ENCODE results near the gene AQP7. TPM values are rescaled to one million over a fixed set of nuclear protein-coding genes. Genes with fewer than 3 reads are reported as not detected.
A peak's percentile ranks its signal among the peaks of the same experiment; 100 is the strongest.

Gene AQP7
- total RNA-seq, 4 donors from 2014 or later: 1.3 to 4.6 (median 2.1) TPM; not detected in 1

GRCh38 chr9:33375841-33376321 lies 26.5 kb downstream of the AQP7 start:
- H3K27ac ChIP-seq: peak overlapping the region; percentile 77 to 79
- H3K4me3 ChIP-seq: no peak overlapping the region
- H3K27me3 ChIP-seq: no peaks in the 10 kb centered on the region
- intact Hi-C loops (cut with DNase I; ENCODE audit: low total_unique reads): no loop called here
- no peaks in the 10 kb centered on the region for H3K36me3 ChIP-seq
- TF ChIP-seq POLR2A (IDR thresholded peaks at IDR 0.05): no peak
- peak in 2 of 4 experiments; percentile 1 to 9 for TF ChIP-seq CTCF (IDR thresholded peaks at IDR 0.05)
- peak; percentile 43 to 50 for DNase-seq
- H3K4me1 ChIP-seq: no peaks in the 10 kb centered on the region
- no peaks in the 10 kb centered on the region for H3K9me3 ChIP-seq

- H3K4me1 ChIP-seq: no peaks in the 10 kb centered on the region
- H3K4me3 ChIP-seq: no peak overlapping the region
- intact Hi-C loops (cut with DNase I; ENCODE audit: low total_unique reads): no loop called here
- H3K36me3 ChIP-seq: no peaks in the 10 kb centered on the region
- no peaks in the 10 kb centered on the region for H3K27me3 ChIP-seq
- no peak for DNase-seq
- H3K27ac ChIP-seq: peak overlapping the region; percentile 77 to 79
- H3K9me3 ChIP-seq: no peaks in the 10 kb centered on the region
- no peak for TF ChIP-seq POLR2A (IDR thresholded peaks at IDR 0.05)
Observed at GRCh38 chr9:33375238-33375840, 27.0 kb downstream of the AQP7 start.

GRCh38 chr9:33374634-33375237 lies 27.6 kb downstream of the AQP7 start:
- no peaks in the 10 kb centered on the region for H3K4me1 ChIP-seq
- no peaks in the 10 kb centered on the region for H3K9me3 ChIP-seq
- no peaks in the 10 kb centered on the region for H3K27me3 ChIP-seq
- H3K4me3 ChIP-seq: no peak overlapping the region
- peak; percentile 85 to 92 (median 88) for TF ChIP-seq CTCF (IDR thresholded peaks at IDR 0.05)
- TF ChIP-seq POLR2A (IDR thresholded peaks at IDR 0.05): no peak
- H3K36me3 ChIP-seq: no peaks in the 10 kb centered on the region
- intact Hi-C loops (cut with DNase I; ENCODE audit: low total_unique reads): no loop called here
- peak; percentile 68 to 85 for DNase-seq
- H3K27ac ChIP-seq: peak overlapping the region; percentile 77 to 79

- no peaks in the 10 kb centered on the region for H3K9me3 ChIP-seq
- intact Hi-C loops (cut with DNase I; ENCODE audit: low total_unique reads): no loop called here
- no peaks in the 10 kb centered on the region for H3K27me3 ChIP-seq
- no peak overlapping the region for H3K4me3 ChIP-seq
- no peaks in the 10 kb centered on the region for H3K36me3 ChIP-seq
- no peaks in the 10 kb centered on the region for H3K4me1 ChIP-seq
- TF ChIP-seq POLR2A (IDR thresholded peaks at IDR 0.05) (no peak), CTCF (IDR thresholded peaks at IDR 0.05) (no peak)
- no peak overlapping the region for H3K27ac ChIP-seq
- no peak for DNase-seq
Observed at GRCh38 chr9:33374190-33374589, 28.2 kb downstream of the AQP7 start.

GRCh38 chr9:33372900-33373299 lies 29.5 kb downstream of the AQP7 start:
- Histone ChIP-seq H3K36me3 (no peaks in the 10 kb centered on the region), H3K27ac (no peak overlapping the region), H3K4me3 (no peak overlapping the region), H3K9me3 (no peaks in the 10 kb centered on the region), H3K27me3 (no peaks in the 10 kb centered on the region), H3K4me1 (no peaks in the 10 kb centered on the region)
- intact Hi-C loops (cut with DNase I; ENCODE audit: low total_unique reads): no loop called here
- no peak for DNase-seq
- no peak for TF ChIP-seq POLR2A (IDR thresholded peaks at IDR 0.05)
- TF ChIP-seq CTCF (IDR thresholded peaks at IDR 0.05): no peak

All from uterus (tissue), 4 donors.